SK-N-SH (cell line): Measurements from ENCODE around the gene AFM. TPM values are rescaled to one million over a fixed set of nuclear protein-coding genes. Genes with fewer than 3 reads are reported as not detected.

Source experiments
- CTCF ChIA-PET: fragments of 300-600, 350-600 bp; formaldehyde crosslinking; extraction: SDS; loops from one replicate; lab custom pipeline; 2021; lab: Yijun Ruan, JAX
- POLR2A ChIA-PET: fragments of 350-600 bp; sonication (Branson Sonifier 250); formaldehyde crosslinking; extraction: SDS; loops from one replicate; lab custom pipeline; 2020; ENCODE audit warnings: antibody characterized with exemption, inconsistent platforms; lab: Yijun Ruan, JAX
- DNase-seq: peaks from one replicate; pipeline ENCODE4 v3.0.0; 2012
- H2AFZ ChIP-seq: fragments of 200-600 bp; sonication (generic); 2 replicates; pipeline ENCODE4 v1.8.1; 2016; ENCODE audit warnings: antibody characterized with exemption, mild to moderate bottlenecking, low read depth
- H3F3A ChIP-seq: fragments of 200-600 bp; sonication (generic); replicated peaks from 2 replicates; pipeline ENCODE3; 2016; ENCODE audit warnings: antibody characterized with exemption, mild to moderate bottlenecking; ENCODE audit not compliant: insufficient read depth
- H3K27ac ChIP-seq, 2 experiments: fragments of 200-500 bp in 1 of 2; fragments of 200-600 bp in 1 of 2; sonication (Bioruptor generic) in 1 of 2; sonication (generic), shearing (Covaris generic) in 1 of 2; 2 replicates each; pipeline versions ENCODE4 v1.5.1 to v1.6.1; 2014 to 2016; ENCODE audit warnings: low read depth in 2 of 2, inconsistent platforms in 1 of 2, low read length in 1 of 2, mild to moderate bottlenecking in 1 of 2, mixed read lengths in 1 of 2
- H3K27me3 ChIP-seq: fragments of 200-600 bp; sonication (generic), shearing (Covaris generic); 2 replicates; pipeline ENCODE4 v1.6.1; 2016; ENCODE audit warnings: mixed run types; ENCODE audit not compliant: insufficient read depth
- H3K36me3 ChIP-seq, 2 experiments: fragments of 200-500 bp in 1 of 2; fragments of 200-600 bp in 1 of 2; sonication (Bioruptor generic) in 1 of 2; sonication (generic) in 1 of 2; replicated peaks in 1 of 2; 2 replicates each; pipeline versions ENCODE3 to v1.5.1; 2014 to 2016; ENCODE audit warnings: low read length in 1 of 2, mild to moderate bottlenecking in 1 of 2; ENCODE audit not compliant: insufficient read depth in 2 of 2, control insufficient read depth in 1 of 2
- H3K4me1 ChIP-seq, 2 experiments: fragments of 200-500 bp in 1 of 2; fragments of 200-600 bp in 1 of 2; sonication (Bioruptor generic) in 1 of 2; sonication (generic), shearing (Covaris generic) in 1 of 2; 2 replicates each; pipeline versions ENCODE4 v1.5.1 to v1.6.1; 2014 to 2016; ENCODE audit warnings: low read depth in 1 of 2, low read length in 1 of 2, mixed run types in 1 of 2; ENCODE audit not compliant: insufficient read depth in 2 of 2, control insufficient read depth in 1 of 2
- H3K4me2 ChIP-seq: fragments of 200-600 bp; sonication (generic), shearing (Covaris generic); 2 replicates; pipeline ENCODE4 v1.6.1; 2017; ENCODE audit warnings: mixed run types
- H3K4me3 ChIP-seq, 2 experiments: fragments of 200-500 bp in 1 of 2; fragments of 200-600 bp in 1 of 2; sonication (Bioruptor generic) in 1 of 2; sonication (generic), shearing (Covaris generic) in 1 of 2; 2 replicates each; pipeline versions ENCODE4 v1.5.1 to v1.8.1; 2014 to 2016; ENCODE audit warnings: low read depth in 2 of 2, inconsistent platforms in 1 of 2, low read length in 1 of 2, mild to moderate bottlenecking in 1 of 2, mixed read lengths in 1 of 2, moderate library complexity in 1 of 2
- H3K79me2 ChIP-seq: fragments of 200-600 bp; sonication (generic); 2 replicates; pipeline ENCODE4 v1.8.1; 2017; ENCODE audit warnings: mild to moderate bottlenecking; ENCODE audit not compliant: insufficient read depth
- H3K9ac ChIP-seq: fragments of 200-600 bp; sonication (generic); 2 replicates; pipeline ENCODE4 v1.6.1; 2017; ENCODE audit warnings: mixed run types
- H3K9me2 ChIP-seq: fragments of 200-600 bp; sonication (generic); 2 replicates; pipeline ENCODE4 v1.6.1; 2017; ENCODE audit warnings: mixed run types
- H3K9me3 ChIP-seq: fragments of 200-600 bp; sonication (generic); 2 replicates; pipeline ENCODE4 v1.6.1; 2017; ENCODE audit warnings: mixed run types, mild to moderate bottlenecking, moderate library complexity
- H4K20me1 ChIP-seq: fragments of 200-600 bp; sonication (generic); 2 replicates; pipeline ENCODE4 v1.6.1; 2017; ENCODE audit warnings: mild to moderate bottlenecking, mixed run types; ENCODE audit not compliant: insufficient read depth
- EP300 ChIP-seq, 2 experiments: IDR thresholded peaks; 2 replicates each; pipeline versions ENCODE4 v1.4.0 to v1.6.1; 2012; ENCODE audit warnings: borderline replicate concordance in 1 of 2, low read depth in 1 of 2, low read length in 1 of 2
- FOXJ3 ChIP-seq: sonication (generic); formaldehyde crosslinking; IDR thresholded peaks from 2 replicates; pipeline ENCODE4 v1.5.1; 2020; ENCODE audit warnings: mild to moderate bottlenecking, missing genetic modification reagents
- GABPA ChIP-seq: IDR thresholded peaks from 2 replicates; pipeline ENCODE4 v1.4.0; 2012; ENCODE audit warnings: low read depth, mild to moderate bottlenecking
- MEF2A ChIP-seq: IDR thresholded peaks from 2 replicates; pipeline ENCODE4 v1.4.0; 2012; ENCODE audit warnings: low read depth, borderline replicate concordance
- MXI1 ChIP-seq: IDR thresholded peaks from 2 replicates; pipeline ENCODE4 v1.6.1; 2012; ENCODE audit warnings: mild to moderate bottlenecking, low read depth, low read length, improper control_type of control experiment
- NFIC ChIP-seq: IDR thresholded peaks from 2 replicates; pipeline ENCODE4 v1.4.0; 2012; ENCODE audit warnings: borderline replicate concordance
- POLR2AphosphoS5 ChIP-seq: IDR thresholded peaks from 2 replicates; pipeline ENCODE4 v1.6.1; 2012; ENCODE audit warnings: low read depth, low read length
- RAD21 ChIP-seq: IDR thresholded peaks from 2 replicates; pipeline ENCODE4 v1.6.1; 2012; ENCODE audit warnings: mild to moderate bottlenecking, low read length
- RCOR1 ChIP-seq: fragments of 150-350 bp; IDR thresholded peaks from 2 replicates; pipeline ENCODE4 v1.6.1; 2017; ENCODE audit warnings: antibody characterized with exemption, low read length
- REST ChIP-seq: IDR thresholded peaks from 2 replicates; pipeline ENCODE4 v1.6.1; 2012; ENCODE audit warnings: mild to moderate bottlenecking, low read depth, low read length, moderate library complexity
- RFX5 ChIP-seq: IDR thresholded peaks from 2 replicates; pipeline ENCODE4 v1.6.1; 2012; ENCODE audit warnings: mild to moderate bottlenecking, improper control_type of control experiment, low read length
- SIN3A ChIP-seq: IDR thresholded peaks from 2 replicates; pipeline ENCODE4 v1.6.1; 2012; ENCODE audit warnings: low read depth, mild to moderate bottlenecking, low read length, moderate library complexity, borderline replicate concordance
- SMC3 ChIP-seq: IDR thresholded peaks from 2 replicates; pipeline ENCODE4 v1.6.1; 2012; ENCODE audit warnings: low read depth, low read length, improper control_type of control experiment
- TAF1 ChIP-seq: IDR thresholded peaks from 2 replicates; pipeline ENCODE4 v1.6.1; 2012; ENCODE audit warnings: low read depth, mild to moderate bottlenecking, low read length, moderate library complexity, borderline replicate concordance
- YY1 ChIP-seq: IDR thresholded peaks from 2 replicates; pipeline ENCODE4 v1.4.0; 2012; ENCODE audit warnings: low read depth, mild to moderate bottlenecking
- WGBS: methylation state at CpG from one replicate; pipeline ENCODE4 v1.1.6; 2017; ENCODE audit warnings: low lambda C conversion rate; 5-methylcytosine and 5-hydroxymethylcytosine counted together
- polyA plus RNA-seq, 3 experiments: library from polyadenylated mRNA; depleted of rRNA; stranded (reverse); fragments of >200 nt; gene quantifications; 2 replicates each; pipeline ENCODE4 v1.2.3, GENCODE V29; 2012
- TF ChIP-seq, protein P1 (sequence below): fragments of 150-350 bp; IDR thresholded peaks from 2 replicates; pipeline ENCODE4 v1.6.1; 2016; ENCODE audit warnings: mild to moderate bottlenecking, low read depth, low read length

Gene AFM
- polyA plus RNA-seq, 1 of the 3 experiments (the other 2 are of a cell fraction), result not detected

DNA sequence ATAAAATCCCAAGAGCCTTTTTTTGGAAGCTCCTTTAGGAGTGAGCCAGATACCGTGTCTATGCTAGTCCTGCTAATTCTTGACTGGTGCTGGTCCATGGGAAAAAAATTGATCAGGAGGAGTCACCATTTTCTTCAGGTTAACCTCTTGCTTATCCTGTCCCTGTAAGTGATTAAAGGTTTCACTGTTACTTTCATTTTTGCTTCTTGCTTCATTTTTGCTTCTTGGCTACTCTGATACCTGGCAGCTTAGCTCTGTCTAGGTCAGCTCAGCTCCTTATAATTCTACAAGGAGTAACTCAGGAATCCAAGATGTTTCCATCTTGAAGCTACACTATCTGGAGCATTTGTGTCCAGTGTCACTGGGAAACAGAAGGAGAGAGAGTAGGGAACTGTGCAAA, 45.7 kb downstream of the AFM start:
- no peak overlapping the region for H3K9ac ChIP-seq
- POLR2A ChIA-PET, result no interaction called here
- WGBS, result 12% methylated on average over 1 of the region's 1 CpG

More for the DNA sequence above, 45.7 kb downstream of the AFM start:
- H3K9me2 ChIP-seq, result no peaks in the 10 kb centered on the region
- CTCF ChIA-PET, result no interaction called here
- no peaks in the 10 kb centered on the region for H3K4me1 ChIP-seq
- DNase-seq, result no peak
- peaks cover 6% of the 10 kb centered on the region; the same call in 1 of the 2 replicates for H3K27me3 ChIP-seq
- no peaks in the 10 kb centered on the region for H3K36me3 ChIP-seq
- no peaks in the 10 kb centered on the region for H4K20me1 ChIP-seq
- no peaks in the 10 kb centered on the region for H3F3A ChIP-seq
- H2AFZ ChIP-seq, result no peak overlapping the region
- H3K4me3 ChIP-seq, result no peak overlapping the region
- TF ChIP-seq POLR2AphosphoS5 (no peak), RAD21 (no peak), REST (no peak), YY1 (no peak), MEF2A (no peak), MXI1 (no peak), SIN3A (no peak), TAF1 (no peak), FOXJ3 (CRISPR knock-in tag) (no peak), RFX5 (no peak), NFIC (no peak), EP300 (IDR thresholded peaks at IDR 0.05; ENCODE audit: borderline replicate concordance in 1 of 2, low read depth in 1 of 2, low read length in 1 of 2) (no peak), RCOR1 (no peak), SMC3 (no peak), GABPA (no peak)
- TF ChIP-seq, protein P1, sequence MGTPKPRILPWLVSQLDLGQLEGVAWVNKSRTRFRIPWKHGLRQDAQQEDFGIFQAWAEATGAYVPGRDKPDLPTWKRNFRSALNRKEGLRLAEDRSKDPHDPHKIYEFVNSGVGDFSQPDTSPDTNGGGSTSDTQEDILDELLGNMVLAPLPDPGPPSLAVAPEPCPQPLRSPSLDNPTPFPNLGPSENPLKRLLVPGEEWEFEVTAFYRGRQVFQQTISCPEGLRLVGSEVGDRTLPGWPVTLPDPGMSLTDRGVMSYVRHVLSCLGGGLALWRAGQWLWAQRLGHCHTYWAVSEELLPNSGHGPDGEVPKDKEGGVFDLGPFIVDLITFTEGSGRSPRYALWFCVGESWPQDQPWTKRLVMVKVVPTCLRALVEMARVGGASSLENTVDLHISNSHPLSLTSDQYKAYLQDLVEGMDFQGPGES, result no peak
- no peaks in the 10 kb centered on the region for H3K9me3 ChIP-seq
- H3K4me2 ChIP-seq, result no peak overlapping the region
- no peaks in the 10 kb centered on the region for H3K79me2 ChIP-seq
- H3K27ac ChIP-seq, result no peak overlapping the region
